MM.1S (cell line): ENCODE results near the gene CDK9.

ENCODE experiments used
- DNase-seq: peaks from one replicate; pipeline ENCODE4 v3.0.0-alpha.2; 2015
- H2AFZ ChIP-seq: fragments of 300-600 bp; sonication (generic); 2 replicates; pipeline ENCODE4 v1.6.0; 2016; ENCODE audit warnings: antibody characterized with exemption, low read length
- H3F3A ChIP-seq: fragments of 300-600 bp; sonication (generic); 2 replicates; pipeline ENCODE4 v1.6.1; 2016; ENCODE audit warnings: mild to moderate bottlenecking, antibody characterized with exemption, low read length, moderate library complexity, mixed read lengths; ENCODE audit not compliant: insufficient read depth
- H3K27ac ChIP-seq: fragments of 300-600 bp; sonication (generic); 2 replicates; pipeline ENCODE4 v1.5.1; 2016; ENCODE audit warnings: mild to moderate bottlenecking, low read length
- H3K27me3 ChIP-seq: fragments of 300-600 bp; sonication (generic); replicated peaks from 2 replicates; pipeline ENCODE4 v1.6.0; 2016; ENCODE audit warnings: low read length; ENCODE audit not compliant: insufficient read depth
- H3K36me3 ChIP-seq: fragments of 300-600 bp; sonication (generic); replicated peaks from 2 replicates; pipeline ENCODE4 v1.6.1; 2016; ENCODE audit warnings: mild to moderate bottlenecking, low read length, mixed read lengths; ENCODE audit not compliant: insufficient read depth
- H3K4me1 ChIP-seq: fragments of 300-600 bp; sonication (generic); 2 replicates; pipeline ENCODE4 v1.6.1; 2016; ENCODE audit warnings: low read length, mixed read lengths
- H3K4me2 ChIP-seq: fragments of 300-600 bp; sonication (generic); 2 replicates; pipeline ENCODE4 v1.6.0; 2016; ENCODE audit warnings: low read depth, low read length
- H3K4me3 ChIP-seq: fragments of 300-600 bp; sonication (generic); 2 replicates; pipeline ENCODE4 v1.5.1; 2016; ENCODE audit warnings: low read length, mixed read lengths
- H3K79me2 ChIP-seq: fragments of 300-600 bp; sonication (generic); 2 replicates; pipeline ENCODE4 v1.6.1; 2016; ENCODE audit warnings: mixed run types, low read length, mixed read lengths
- H3K9ac ChIP-seq: fragments of 300-600 bp; sonication (generic); 2 replicates; pipeline ENCODE4 v1.6.1; 2016; ENCODE audit warnings: low read length, mixed read lengths
- H3K9me2 ChIP-seq: fragments of 300-600 bp; sonication (generic); replicated peaks from 2 replicates; pipeline ENCODE4 v1.6.1; 2016; ENCODE audit warnings: mild to moderate bottlenecking, low read length, mixed read lengths; ENCODE audit not compliant: insufficient read depth
- H3K9me3 ChIP-seq: fragments of 300-600 bp; sonication (generic); replicated peaks from 2 replicates; pipeline ENCODE4 v1.6.1; 2016; ENCODE audit warnings: mild to moderate bottlenecking, low read length, mixed read lengths; ENCODE audit not compliant: insufficient read depth
- H4K20me1 ChIP-seq: fragments of 300-600 bp; sonication (generic); 2 replicates; pipeline ENCODE4 v1.6.1; 2016; ENCODE audit warnings: mild to moderate bottlenecking, low read length, moderate library complexity, mixed read lengths; ENCODE audit not compliant: insufficient read depth
- EZH2 ChIP-seq: fragments of 300-600 bp; sonication (generic); optimal IDR thresholded peaks from 2 replicates; pipeline ENCODE3; 2017; ENCODE audit warnings: low read depth, mild to moderate bottlenecking, antibody characterized with exemption, low read length, mixed read lengths
- EZH2phosphoT487 ChIP-seq: fragments of 300-600 bp; sonication (generic); IDR thresholded peaks from 2 replicates; pipeline ENCODE4 v1.6.1; 2018; ENCODE audit warnings: antibody characterized with exemption, low read length
- TF ChIP-seq, protein P1 (sequence below): fragments of 300-600 bp; sonication (generic); IDR thresholded peaks from 2 replicates; pipeline ENCODE4 v1.5.1; 2016; ENCODE audit warnings: antibody characterized with exemption, low read length, mixed read lengths

CDK9 gene

DNA sequence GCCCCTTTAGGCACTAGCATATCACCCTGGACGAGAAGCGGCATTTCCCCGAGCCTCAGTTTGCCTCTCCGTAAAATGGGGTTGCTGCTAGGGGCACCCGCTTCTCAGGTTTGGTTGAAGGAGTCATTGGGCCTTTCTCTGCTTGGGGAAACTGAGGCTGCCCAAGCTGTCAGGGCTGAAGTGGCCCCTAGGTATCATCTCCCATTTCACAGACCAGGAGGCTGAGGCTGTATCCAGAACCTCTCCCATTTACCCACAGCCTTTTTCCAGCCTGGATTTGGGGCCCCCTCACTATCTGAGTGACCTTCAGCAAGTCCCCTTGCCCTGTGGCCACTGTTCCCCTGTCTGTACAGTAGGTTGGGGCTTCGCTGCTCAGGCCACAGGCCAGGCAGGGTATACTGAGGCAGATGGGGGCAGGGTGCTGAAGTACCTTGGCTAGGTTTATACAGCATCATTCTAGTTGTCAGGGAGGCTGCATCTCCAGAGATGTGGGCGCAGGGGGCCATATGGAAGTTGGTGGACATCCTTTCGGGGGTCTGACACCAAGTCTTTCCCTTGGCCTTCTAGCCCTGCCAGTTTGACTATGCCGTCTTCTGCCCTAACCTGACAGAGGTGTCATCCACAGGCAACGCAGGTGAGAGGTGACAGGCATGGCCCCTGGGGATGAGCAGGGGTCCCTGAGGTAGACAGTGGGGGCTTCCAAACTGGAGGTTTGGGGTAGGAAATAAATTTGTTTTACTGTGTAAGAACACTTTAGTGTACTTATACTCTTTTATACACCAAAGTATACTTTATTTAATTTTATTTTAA lies 24.7 kb downstream of the CDK9 start:
- no peaks in the 10 kb centered on the region for H3K9me3 ChIP-seq
- TF ChIP-seq EZH2phosphoT487: no peak
- no peak overlapping the region for H3K4me2 ChIP-seq
- no peaks in the 10 kb centered on the region for H3K27me3 ChIP-seq
- H2AFZ ChIP-seq: no peak overlapping the region
- no peak overlapping the region for H3K27ac ChIP-seq
- no peaks in the 10 kb centered on the region for H3F3A ChIP-seq
- H3K36me3 ChIP-seq: no peaks in the 10 kb centered on the region; the same call in none of the 2 replicates
- no peak for DNase-seq
- H3K4me1 ChIP-seq: no peaks in the 10 kb centered on the region
- no peak overlapping the region for H3K9ac ChIP-seq
- H3K4me3 ChIP-seq: no peak overlapping the region
- peaks cover 15% of the 10 kb centered on the region for H3K79me2 ChIP-seq
- H4K20me1 ChIP-seq: no peaks in the 10 kb centered on the region
- no peaks in the 10 kb centered on the region for H3K9me2 ChIP-seq

DNA sequence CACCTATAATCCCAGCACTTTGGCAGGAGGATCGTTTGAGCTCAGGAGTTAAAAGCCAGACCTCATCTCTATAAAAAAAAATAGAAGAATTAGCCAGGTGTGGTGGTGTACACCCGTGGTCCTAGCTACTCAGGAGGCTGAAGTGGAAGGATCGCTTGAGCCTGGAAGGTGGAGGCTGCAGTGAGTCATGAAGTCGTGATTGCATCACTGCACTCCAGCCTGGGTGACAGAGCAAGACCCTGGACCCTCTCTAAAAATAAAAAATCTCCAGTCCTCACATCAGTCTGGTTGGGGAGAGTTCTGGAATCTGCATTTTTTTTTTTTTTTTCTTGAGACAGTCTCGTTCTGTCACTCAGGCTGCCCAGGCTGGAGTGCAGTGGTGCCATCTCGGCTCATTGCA lies 26.2 kb downstream of the CDK9 start:
- no peak overlapping the region for H3K9ac ChIP-seq
- no peak overlapping the region for H3K27ac ChIP-seq
- no peak overlapping the region for H2AFZ ChIP-seq
- TF ChIP-seq, protein P1, sequence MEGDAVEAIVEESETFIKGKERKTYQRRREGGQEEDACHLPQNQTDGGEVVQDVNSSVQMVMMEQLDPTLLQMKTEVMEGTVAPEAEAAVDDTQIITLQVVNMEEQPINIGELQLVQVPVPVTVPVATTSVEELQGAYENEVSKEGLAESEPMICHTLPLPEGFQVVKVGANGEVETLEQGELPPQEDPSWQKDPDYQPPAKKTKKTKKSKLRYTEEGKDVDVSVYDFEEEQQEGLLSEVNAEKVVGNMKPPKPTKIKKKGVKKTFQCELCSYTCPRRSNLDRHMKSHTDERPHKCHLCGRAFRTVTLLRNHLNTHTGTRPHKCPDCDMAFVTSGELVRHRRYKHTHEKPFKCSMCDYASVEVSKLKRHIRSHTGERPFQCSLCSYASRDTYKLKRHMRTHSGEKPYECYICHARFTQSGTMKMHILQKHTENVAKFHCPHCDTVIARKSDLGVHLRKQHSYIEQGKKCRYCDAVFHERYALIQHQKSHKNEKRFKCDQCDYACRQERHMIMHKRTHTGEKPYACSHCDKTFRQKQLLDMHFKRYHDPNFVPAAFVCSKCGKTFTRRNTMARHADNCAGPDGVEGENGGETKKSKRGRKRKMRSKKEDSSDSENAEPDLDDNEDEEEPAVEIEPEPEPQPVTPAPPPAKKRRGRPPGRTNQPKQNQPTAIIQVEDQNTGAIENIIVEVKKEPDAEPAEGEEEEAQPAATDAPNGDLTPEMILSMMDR: no peak
- TF ChIP-seq EZH2: no peak
- no peak for TF ChIP-seq EZH2phosphoT487
- no peaks in the 10 kb centered on the region for H3K27me3 ChIP-seq
- no peaks in the 10 kb centered on the region for H3K4me1 ChIP-seq
- DNase-seq: no peak
- no peak overlapping the region for H3K4me2 ChIP-seq
- H3F3A ChIP-seq: no peaks in the 10 kb centered on the region
- no peaks in the 10 kb centered on the region for H3K9me2 ChIP-seq
- no peaks in the 10 kb centered on the region for H3K9me3 ChIP-seq
- H4K20me1 ChIP-seq: no peaks in the 10 kb centered on the region
- no peak overlapping the region for H3K4me3 ChIP-seq
- H3K36me3 ChIP-seq: no peaks in the 10 kb centered on the region; the same call in 1 of the 2 replicates
- peaks cover 2% of the 10 kb centered on the region; the same call in 1 of the 2 replicates for H3K79me2 ChIP-seq

DNA sequence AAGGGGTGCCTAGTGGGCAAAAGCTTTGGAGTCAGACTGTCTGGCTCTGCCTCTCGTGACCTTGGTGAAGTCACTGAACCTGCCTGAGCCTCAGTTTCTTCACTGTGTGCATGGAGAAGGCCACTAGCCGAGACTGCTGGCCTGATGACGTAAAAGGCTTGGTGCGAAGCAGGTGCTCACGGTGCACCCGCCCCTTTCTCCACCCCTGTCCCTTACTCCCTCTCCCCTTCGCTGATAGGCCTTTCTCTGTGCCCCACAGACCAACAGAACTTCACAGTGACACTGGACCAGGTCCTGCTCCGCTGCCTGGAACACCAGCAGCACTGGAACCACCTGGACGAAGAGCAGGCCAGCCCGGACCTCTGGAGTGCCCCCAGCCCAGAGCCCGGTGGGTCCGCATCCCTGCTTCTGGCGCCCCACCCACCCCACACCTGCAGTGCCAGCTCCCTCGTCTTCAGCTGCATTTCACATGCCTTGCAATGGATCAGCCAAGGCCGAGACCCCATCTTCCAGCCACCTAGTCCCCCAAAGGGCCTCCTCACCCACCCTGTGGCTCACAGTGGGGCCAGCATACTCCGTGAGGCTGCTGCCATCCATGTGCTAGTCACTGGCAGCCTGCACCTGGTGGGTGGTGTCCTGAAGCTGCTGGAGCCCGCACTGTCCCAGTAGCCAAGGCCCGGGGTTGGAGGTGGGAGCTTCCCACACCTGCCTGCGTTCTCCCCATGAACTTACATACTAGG lies 27.3 kb downstream of the CDK9 start:
- no peaks in the 10 kb centered on the region; the same call in 1 of the 2 replicates for H3K36me3 ChIP-seq
- H3K9me3 ChIP-seq: no peaks in the 10 kb centered on the region
- no peaks in the 10 kb centered on the region for H3K4me1 ChIP-seq
- H3K27ac ChIP-seq: no peak overlapping the region
- no peaks in the 10 kb centered on the region for H4K20me1 ChIP-seq
- H3K4me2 ChIP-seq: no peak overlapping the region
- TF ChIP-seq, protein P1: no peak
- no peak for TF ChIP-seq EZH2phosphoT487
- no peak for TF ChIP-seq EZH2
- no peak overlapping the region for H3K9ac ChIP-seq
- no peaks in the 10 kb centered on the region for H3F3A ChIP-seq
- H3K27me3 ChIP-seq: no peaks in the 10 kb centered on the region
- H3K4me3 ChIP-seq: no peak overlapping the region
- DNase-seq: no peak
- no peak overlapping the region for H2AFZ ChIP-seq
- no peaks in the 10 kb centered on the region for H3K79me2 ChIP-seq
- no peaks in the 10 kb centered on the region for H3K9me2 ChIP-seq
